ENCODE measurements around the gene KDM3A. TPM values are rescaled to one million over a fixed set of nuclear protein-coding genes. Genes with fewer than 3 reads are reported as not detected.

KDM3A gene
- total RNA-seq, 1 experiment from 2014 or later: 52.6 TPM

- Histone ChIP-seq H3K27me3 (ENCODE audit: insufficient read depth, low read length) (no peaks in the 10 kb centered on the region), H3K9ac (ENCODE audit: low read length) (no peak overlapping the region), H3K36me3 (ENCODE audit: control insufficient read depth in 1 of 2, insufficient read depth in 2 of 2, low read length in 2 of 2) (no peaks in the 10 kb centered on the region), H3K27ac (ENCODE audit: low read depth, low read length) (no peak overlapping the region), H3K9me3 (ENCODE audit: control insufficient read depth in 1 of 2, insufficient read depth in 1 of 2, low read depth in 1 of 2, low read length in 2 of 2) (no peaks in the 10 kb centered on the region), H4K20me1 (ENCODE audit: insufficient read depth) (no peaks in the 10 kb centered on the region), H3K4me3 (replicated peaks in 1 of 2; ENCODE audit: low read depth in 1 of 2, low read length in 2 of 2) (no peak overlapping the region), H3K9me2 (ENCODE audit: insufficient read depth) (no peaks in the 10 kb centered on the region), H3K79me2 (ENCODE audit: insufficient read depth, low read length) (no peaks in the 10 kb centered on the region), H3K4me2 (ENCODE audit: low read length) (no peak overlapping the region), H2AFZ (ENCODE audit: low read depth, low read length, poor library complexity, severe bottlenecking) (no peak overlapping the region), H3K4me1 (ENCODE audit: control insufficient read depth in 1 of 2, insufficient read depth in 2 of 2, low read length in 2 of 2) (no peaks in the 10 kb centered on the region)
- ChIA-PET POLR2A (no interaction called here), RAD21 (ENCODE audit: low non-redundant PET in 1 of 2, low total read pairs in 2 of 2, uncharacterized antibody in 2 of 2, unreplicated experiment in 2 of 2) (no interaction called here), CTCF (no interaction called here)
- DNase-seq (ENCODE audit: low read depth, low spot score) (no peak), ATAC-seq (no peak)
- no TSS peak for BruUV-seq (replicated peaks)
- intact Hi-C loops (cut with micrococcal nuclease): loop anchor here (10.0 kb wide), 1 partner anchor 169 kb away; no protein-coding TSS in a partner anchor
- TF ChIP-seq SRF (IDR thresholded peaks at IDR 0.05; ENCODE audit: low read depth) (no peak), CBX3 (IDR thresholded peaks at IDR 0.05; ENCODE audit: low read depth) (no peak), FOSL1 (IDR thresholded peaks at IDR 0.05; ENCODE audit: low read depth) (no peak), EZH2phosphoT487 (IDR thresholded peaks at IDR 0.05; ENCODE audit: borderline replicate concordance) (no peak), TCF7L2 (IDR thresholded peaks at IDR 0.05; ENCODE audit: borderline replicate concordance, extremely low read depth, insufficient read depth, insufficient read length) (no peak), POLR2AphosphoS5 (IDR thresholded peaks at IDR 0.05; ENCODE audit: low read depth, low read length) (no peak), POLR2A (IDR thresholded peaks at IDR 0.05; ENCODE audit: borderline replicate concordance, extremely low read depth, insufficient read depth, insufficient read length) (no peak), CEBPB (IDR thresholded peaks at IDR 0.05; ENCODE audit: low read depth) (no peak), RAD21 (IDR thresholded peaks at IDR 0.05; ENCODE audit: low read depth) (no peak), JUND (IDR thresholded peaks at IDR 0.05) (no peak), YY1 (IDR thresholded peaks at IDR 0.05; ENCODE audit: extremely low read depth, insufficient replicate concordance, low read depth, low read length) (no peak), SP1 (IDR thresholded peaks at IDR 0.05; ENCODE audit: low read depth) (no peak), MAX (IDR thresholded peaks at IDR 0.05) (no peak), CTCF (IDR thresholded peaks at IDR 0.05 in 2 of 3, conservative IDR thresholded peaks at IDR 0.05 in 1 of 3; ENCODE audit: borderline replicate concordance in 1 of 3, insufficient read depth in 1 of 3, low read depth in 2 of 3, low read length in 2 of 3) (no peak), EGR1 (IDR thresholded peaks at IDR 0.05; ENCODE audit: low read depth) (no peak), SIN3A (IDR thresholded peaks at IDR 0.05; ENCODE audit: low read depth) (no peak), REST (IDR thresholded peaks at IDR 0.05; ENCODE audit: low read depth) (no peak)
- TF ChIP-seq, protein P1, sequence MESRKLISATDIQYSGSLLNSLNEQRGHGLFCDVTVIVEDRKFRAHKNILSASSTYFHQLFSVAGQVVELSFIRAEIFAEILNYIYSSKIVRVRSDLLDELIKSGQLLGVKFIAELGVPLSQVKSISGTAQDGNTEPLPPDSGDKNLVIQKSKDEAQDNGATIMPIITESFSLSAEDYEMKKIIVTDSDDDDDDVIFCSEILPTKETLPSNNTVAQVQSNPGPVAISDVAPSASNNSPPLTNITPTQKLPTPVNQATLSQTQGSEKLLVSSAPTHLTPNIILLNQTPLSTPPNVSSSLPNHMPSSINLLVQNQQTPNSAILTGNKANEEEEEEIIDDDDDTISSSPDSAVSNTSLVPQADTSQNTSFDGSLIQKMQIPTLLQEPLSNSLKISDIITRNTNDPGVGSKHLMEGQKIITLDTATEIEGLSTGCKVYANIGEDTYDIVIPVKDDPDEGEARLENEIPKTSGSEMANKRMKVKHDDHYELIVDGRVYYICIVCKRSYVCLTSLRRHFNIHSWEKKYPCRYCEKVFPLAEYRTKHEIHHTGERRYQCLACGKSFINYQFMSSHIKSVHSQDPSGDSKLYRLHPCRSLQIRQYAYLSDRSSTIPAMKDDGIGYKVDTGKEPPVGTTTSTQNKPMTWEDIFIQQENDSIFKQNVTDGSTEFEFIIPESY (IDR thresholded peaks at IDR 0.05; ENCODE audit: extremely low read depth, insufficient replicate concordance, low read length): no peak
These were observed 84.5 kb downstream of the KDM3A start for GRCh38 chr2:86525421-86526340.
